Activated CD8-positive, alpha-beta memory T cell treated with anti-CD3 and anti-CD28 coated beads, Interleukin-2, amount 50 U/mL, for 24 hours (primary cell): ENCODE measurements around the gene SLC66A2.

Source experiments
- DNase-seq: peaks from one replicate; pipeline ENCODE4 v3.0.0-alpha.2; 2020; ENCODE audit errors: extremely low read depth

SLC66A2 gene

GRCh38 chr18:79904357-79905147 lies 46.9 kb downstream of the SLC66A2 start:
- no peak for DNase-seq

- no peak for DNase-seq
Measured at GRCh38 chr18:79903787-79904356, 47.6 kb downstream of the SLC66A2 start.

- no peak for DNase-seq
Measured at GRCh38 chr18:79903071-79903635, 48.3 kb downstream of the SLC66A2 start.

- no peak for DNase-seq
Measured at GRCh38 chr18:79902640-79903039, 48.8 kb downstream of the SLC66A2 start.

- no peak for DNase-seq
Measured at GRCh38 chr18:79902075-79902474, 49.4 kb downstream of the SLC66A2 start.

- no peak for DNase-seq
Measured at GRCh38 chr18:79901665-79902064, 49.8 kb downstream of the SLC66A2 start.

GRCh38 chr18:79900610-79901570 lies 50.6 kb downstream of the SLC66A2 start:
- no peak for DNase-seq

GRCh38 chr18:79899609-79900445 lies 51.6 kb downstream of the SLC66A2 start:
- DNase-seq = no peak

GRCh38 chr18:79898952-79899608 lies 52.4 kb downstream of the SLC66A2 start:
- no peak for DNase-seq

GRCh38 chr18:79897940-79898625 lies 53.4 kb downstream of the SLC66A2 start:
- DNase-seq = no peak

- DNase-seq = no peak
Measured at GRCh38 chr18:79896738-79897137, 54.7 kb downstream of the SLC66A2 start.

- DNase-seq = no peak
Measured at GRCh38 chr18:79890674-79891073, 60.8 kb downstream of the SLC66A2 start.

- DNase-seq = no peak
Measured at GRCh38 chr18:79889569-79889968, 61.9 kb downstream of the SLC66A2 start.

- no peak for DNase-seq
Measured at GRCh38 chr18:79888016-79888415, 63.4 kb downstream of the SLC66A2 start.

- DNase-seq = no peak
Measured at GRCh38 chr18:79887181-79888000, 64.1 kb downstream of the SLC66A2 start.

GRCh38 chr18:79884963-79885728 lies 66.3 kb downstream of the SLC66A2 start:
- DNase-seq = no peak

- DNase-seq = no peak
Measured at GRCh38 chr18:79884294-79884962, 67.0 kb downstream of the SLC66A2 start.
